SU-DHL-6 (cell line): ENCODE measurements around the gene LRFN3.

ENCODE experiments used
- H2AFZ ChIP-seq: fragments of 200-600 bp; sonication (generic); 2 replicates; pipeline ENCODE4 v1.6.1; 2014; ENCODE audit warnings: low read depth, mild to moderate bottlenecking, moderate library complexity, mixed read lengths, antibody characterized with exemption, low read length; ENCODE audit not compliant: severe bottlenecking
- H3F3A ChIP-seq: fragments of 200-600 bp; shearing (Covaris generic); 2 replicates; pipeline ENCODE4 v1.6.0; 2016; ENCODE audit warnings: antibody characterized with exemption, mild to moderate bottlenecking; ENCODE audit not compliant: insufficient read depth
- H3K27ac ChIP-seq: fragments of 200-600 bp; sonication (generic); 2 replicates; pipeline ENCODE4 v1.5.1; 2016; ENCODE audit warnings: low read depth, mild to moderate bottlenecking, low read length, moderate library complexity, mixed read lengths
- H3K27me3 ChIP-seq: fragments of 200-600 bp; sonication (generic), shearing (Covaris generic); 2 replicates; pipeline ENCODE4 v1.6.0; 2014; ENCODE audit warnings: mild to moderate bottlenecking, low read length
- H3K36me3 ChIP-seq: fragments of 200-600 bp; sonication (generic); 2 replicates; pipeline ENCODE4 v1.6.1; 2014; ENCODE audit warnings: mild to moderate bottlenecking, low read length, mixed read lengths
- H3K4me2 ChIP-seq: fragments of 300-600, 200-600 bp; shearing (Covaris generic), sonication (generic); 2 replicates; pipeline ENCODE4 v1.6.0; 2014; ENCODE audit warnings: low read length, low read depth, mild to moderate bottlenecking; ENCODE audit not compliant: poor library complexity, severe bottlenecking
- H3K4me3 ChIP-seq: fragments of 200-600 bp; sonication (generic); 2 replicates; pipeline ENCODE4 v1.5.1; 2014; ENCODE audit warnings: antibody characterized with exemption, low read length, mild to moderate bottlenecking, mixed read lengths; ENCODE audit not compliant: insufficient read depth, poor library complexity, severe bottlenecking
- H3K79me2 ChIP-seq: fragments of 200-600 bp; sonication (generic); 2 replicates; pipeline ENCODE4 v1.6.1; 2014; ENCODE audit warnings: mild to moderate bottlenecking, low read length, moderate library complexity; ENCODE audit not compliant: insufficient read depth
- H3K9ac ChIP-seq: fragments of 200-600 bp; sonication (generic); 2 replicates; pipeline ENCODE4 v1.7.0; 2014; ENCODE audit warnings: mild to moderate bottlenecking, low read length
- H3K9me2 ChIP-seq: fragments of 200-600 bp; sonication (generic); replicated peaks from 2 replicates; pipeline ENCODE4 v1.6.1; 2014; ENCODE audit warnings: low read length; ENCODE audit not compliant: insufficient read depth
- H3K9me3 ChIP-seq: fragments of 200-600 bp; sonication (generic); 2 replicates; pipeline ENCODE4 v1.6.1; 2014; ENCODE audit warnings: low read length, mixed read lengths; ENCODE audit not compliant: insufficient read depth
- H4K20me1 ChIP-seq: fragments of 200-600 bp; sonication (generic); 2 replicates; pipeline ENCODE4 v1.6.1; 2014; ENCODE audit warnings: low read depth, mild to moderate bottlenecking, antibody characterized with exemption, low read length, moderate library complexity, mixed read lengths
- CTCF ChIP-seq: fragments of 200-600 bp; sonication (generic); IDR thresholded peaks from one replicate; pipeline ENCODE4 v1.5.1; 2017; ENCODE audit warnings: antibody characterized with exemption, mild to moderate bottlenecking, low read length, moderate library complexity; ENCODE audit not compliant: insufficient read depth, poor library complexity, severe bottlenecking
- EZH2phosphoT487 ChIP-seq: fragments of 200-600 bp; sonication (generic), shearing (Covaris generic); conservative IDR thresholded peaks from 2 replicates; pipeline ENCODE4 v1.6.1; 2018; ENCODE audit warnings: mild to moderate bottlenecking, antibody characterized with exemption, low read length, moderate library complexity, mixed read lengths

The LRFN3 gene

DNA sequence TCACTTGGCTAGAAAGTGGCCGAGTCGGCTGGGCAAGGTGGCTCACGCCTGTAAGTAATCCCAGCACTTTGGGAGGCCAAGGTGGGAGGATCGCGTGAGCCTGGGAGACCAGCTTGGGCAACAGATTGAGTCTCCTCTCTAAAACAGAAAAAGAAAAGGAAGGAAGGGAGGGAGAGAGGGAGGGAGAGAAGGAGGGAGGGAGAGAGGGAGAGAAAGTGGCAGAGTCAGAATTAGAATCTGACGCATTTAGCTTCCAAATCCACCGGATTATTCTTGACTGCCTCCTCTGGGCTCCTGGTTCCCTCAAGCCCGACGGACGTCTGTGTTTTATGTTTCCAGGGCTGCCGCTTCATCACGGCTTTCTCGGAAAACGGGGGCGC, 22.5 kb downstream of the LRFN3 start:
- no peak overlapping the region for H2AFZ ChIP-seq
- no peak overlapping the region for H3K4me2 ChIP-seq
- no peaks in the 10 kb centered on the region for H3K9me3 ChIP-seq
- H3K36me3 ChIP-seq = no peaks in the 10 kb centered on the region
- H3F3A ChIP-seq = no peaks in the 10 kb centered on the region
- H4K20me1 ChIP-seq = no peaks in the 10 kb centered on the region
- H3K27me3 ChIP-seq = no peaks in the 10 kb centered on the region
- TF ChIP-seq CTCF = no peak
- no peak for TF ChIP-seq EZH2phosphoT487
- no peak overlapping the region for H3K9ac ChIP-seq
- H3K4me3 ChIP-seq = no peak overlapping the region
- H3K9me2 ChIP-seq = no peaks in the 10 kb centered on the region
- H3K27ac ChIP-seq = no peak overlapping the region
- no peaks in the 10 kb centered on the region for H3K79me2 ChIP-seq

DNA sequence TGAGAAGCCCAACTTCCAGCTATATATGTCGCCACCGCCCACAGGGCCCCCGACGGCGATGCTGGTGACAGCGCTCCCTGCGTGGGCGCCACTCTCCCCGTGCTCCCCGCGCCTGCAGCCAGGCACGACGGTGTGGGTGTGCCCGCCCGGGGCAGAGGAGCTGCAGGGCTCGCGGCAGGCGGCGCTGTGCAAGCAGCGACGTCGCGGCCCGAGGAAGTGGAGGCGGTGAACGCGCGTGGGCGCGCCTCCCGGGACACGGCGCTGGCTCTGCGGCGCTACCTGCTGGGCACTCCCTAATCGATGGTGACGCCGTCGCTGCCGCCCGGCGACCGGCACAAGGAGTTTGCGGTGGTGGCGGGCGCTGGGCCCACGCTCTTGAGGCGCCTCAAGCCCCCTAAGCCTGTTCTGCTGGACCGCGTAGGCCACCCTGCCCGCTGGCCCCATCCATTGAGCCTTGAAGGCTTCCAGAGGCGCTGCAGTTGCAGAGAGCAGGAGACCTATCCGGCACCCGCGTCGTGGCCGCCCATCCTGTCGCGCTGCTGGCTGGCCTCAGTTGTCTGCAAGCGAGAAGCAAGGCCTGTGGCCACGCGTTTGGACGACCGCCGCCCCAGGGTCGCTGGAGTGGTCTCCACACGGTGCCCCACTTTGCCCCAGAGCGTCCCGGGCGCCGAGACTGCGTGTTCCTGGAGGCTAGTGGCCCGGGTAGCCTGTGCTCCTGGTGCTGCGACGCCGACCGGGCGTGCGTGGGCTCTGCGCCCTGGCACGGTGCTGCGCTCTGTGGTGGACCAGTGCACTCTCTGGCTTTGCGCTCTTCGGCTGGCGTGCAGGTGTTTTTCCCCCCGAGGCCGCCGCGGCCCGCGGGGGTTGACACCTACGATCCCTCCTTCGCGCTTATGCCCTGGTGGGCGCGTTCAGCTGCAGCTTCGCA, 23.1 kb downstream of the LRFN3 start:
- Histone ChIP-seq H3K9ac (no peak overlapping the region), H3K36me3 (no peaks in the 10 kb centered on the region), H3K27ac (no peak overlapping the region), H3K4me2 (no peak overlapping the region), H4K20me1 (no peaks in the 10 kb centered on the region), H3K9me2 (no peaks in the 10 kb centered on the region), H3K4me3 (no peak overlapping the region), H3K27me3 (no peaks in the 10 kb centered on the region), H3K79me2 (no peaks in the 10 kb centered on the region), H3F3A (no peaks in the 10 kb centered on the region), H2AFZ (no peak overlapping the region), H3K9me3 (no peaks in the 10 kb centered on the region)
- TF ChIP-seq EZH2phosphoT487 (no peak), CTCF (no peak)

GRCh38 chr19:35959968-35960320, 23.8 kb downstream of the LRFN3 start:
- no peaks in the 10 kb centered on the region for H3K36me3 ChIP-seq

More at GRCh38 chr19:35959968-35960320, 23.8 kb downstream of the LRFN3 start:
- Histone ChIP-seq H2AFZ (no peak overlapping the region), H3K9me2 (no peaks in the 10 kb centered on the region), H3K9ac (no peak overlapping the region), H3K79me2 (no peaks in the 10 kb centered on the region), H3K4me3 (no peak overlapping the region), H3K4me2 (no peak overlapping the region), H3K27me3 (no peaks in the 10 kb centered on the region), H3K27ac (no peak overlapping the region), H4K20me1 (no peaks in the 10 kb centered on the region), H3K9me3 (no peaks in the 10 kb centered on the region), H3F3A (no peaks in the 10 kb centered on the region)
- TF ChIP-seq EZH2phosphoT487 (no peak), CTCF (no peak)
